Activated naive CD4-positive, alpha-beta T cell treated with anti-CD3 and anti-CD28 coated beads for 36 hours (primary cell): ENCODE results near the gene RGS11. TPM values are rescaled to one million over a fixed set of nuclear protein-coding genes. Genes with fewer than 3 reads are reported as not detected.
"Not testable (repeated sequence)": the region's sequence is repeated elsewhere in the genome, so short reads cannot be mapped to it uniquely, and the experiment has no call there.

Experiments used
- CTCF ChIA-PET: fragments of 350-600 bp; sonication (Branson Sonifier 250); formaldehyde crosslinking; loops from one replicate; lab custom pipeline; 2021; ENCODE audit warnings: antibody characterized with exemption; lab: Charles Lee
- DNase-seq: peaks from one replicate; pipeline ENCODE4 v3.0.0-alpha.2; 2020
- H3K27ac Mint-ChIP-seq: one replicate; pipeline ENCODE4 v1.8.0; 2021; ENCODE audit warnings: mild to moderate bottlenecking, mixed read lengths
- H3K27me3 Mint-ChIP-seq: one replicate; pipeline ENCODE4 v1.8.0; 2021; ENCODE audit warnings: low read depth, mixed read lengths
- H3K36me3 Mint-ChIP-seq: one replicate; pipeline ENCODE4 v1.8.0; 2021; ENCODE audit warnings: low read depth, mixed read lengths
- H3K4me1 Mint-ChIP-seq: one replicate; pipeline ENCODE4 v1.8.0; 2021; ENCODE audit warnings: low read depth, mixed read lengths
- H3K4me3 Mint-ChIP-seq: one replicate; pipeline ENCODE4 v1.8.0; 2021; ENCODE audit warnings: mild to moderate bottlenecking, moderate library complexity, mixed read lengths
- H3K9me3 Mint-ChIP-seq: one replicate; pipeline ENCODE4 v1.8.0; 2021; ENCODE audit warnings: mixed read lengths
- intact Hi-C: fragments of 100-400 bp; cut with micrococcal nuclease; formaldehyde crosslinking; loops from one replicate; pipeline ENCODE4 v1.15.1; 2023
- total RNA-seq, 2 experiments: library from RNA; stranded (reverse); gene quantifications; one replicate each; pipeline ENCODE4 v1.2.3, GENCODE V29; 2021

Gene RGS11
- total RNA-seq, 2 experiments from 2014 or later: 0.10 TPM; not detected in 1

DNA sequence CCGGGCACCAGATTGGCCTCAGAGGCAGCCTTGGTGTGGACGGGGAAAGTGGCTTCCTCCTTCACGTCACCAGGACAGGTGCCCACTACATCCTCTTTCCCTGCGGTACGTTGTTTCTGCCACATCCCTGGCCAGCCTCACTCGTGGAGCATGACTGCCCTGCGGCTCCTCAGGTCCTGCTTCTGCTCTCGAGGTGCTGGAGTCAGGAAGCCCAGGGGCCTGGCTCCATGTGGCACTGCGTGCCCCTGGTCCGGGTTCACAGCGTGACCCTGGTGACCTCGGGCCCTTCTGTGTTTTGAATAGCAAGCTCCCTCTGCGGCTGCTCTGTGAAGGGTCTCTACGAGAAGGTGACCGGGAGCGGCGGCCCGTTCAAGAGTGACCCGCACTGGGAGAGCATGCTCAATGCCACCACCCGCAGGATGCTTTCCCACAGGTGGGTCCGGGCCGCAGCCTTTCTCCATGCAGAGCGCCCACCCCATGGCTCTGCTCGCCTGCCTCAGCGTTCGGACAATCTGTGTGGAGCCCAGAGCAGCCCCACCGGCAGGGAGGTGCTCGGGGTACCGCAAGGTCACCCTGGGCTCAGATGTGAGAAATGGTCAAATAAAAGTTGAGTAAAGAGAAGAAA lies 13.5 kb downstream of the RGS11 start:
- intact Hi-C loops: no loop called here
- H3K4me1 Mint-ChIP-seq: no peaks in the 10 kb centered on the region
- H3K27me3 Mint-ChIP-seq: no peaks in the 10 kb centered on the region
- H3K4me3 Mint-ChIP-seq: no peak overlapping the region
- H3K36me3 Mint-ChIP-seq: peaks cover 4% of the 10 kb centered on the region
- no peak for DNase-seq
- CTCF ChIA-PET: no interaction called here
- H3K27ac Mint-ChIP-seq: no peak overlapping the region
- no peaks in the 10 kb centered on the region for H3K9me3 Mint-ChIP-seq

GRCh38 chr16:261031-261691 lies 14.6 kb downstream of the RGS11 start:
- H3K36me3 Mint-ChIP-seq: peaks cover 4% of the 10 kb centered on the region
- intact Hi-C loops: no loop called here
- no peaks in the 10 kb centered on the region for H3K27me3 Mint-ChIP-seq
- H3K9me3 Mint-ChIP-seq: no peaks in the 10 kb centered on the region
- H3K4me1 Mint-ChIP-seq: no peaks in the 10 kb centered on the region
- CTCF ChIA-PET: no interaction called here
- no peak overlapping the region for H3K4me3 Mint-ChIP-seq
- DNase-seq: no peak
- H3K27ac Mint-ChIP-seq: no peak overlapping the region

GRCh38 chr16:260326-260725 lies 15.4 kb downstream of the RGS11 start:
- H3K4me1 Mint-ChIP-seq: peaks cover 3% of the 10 kb centered on the region
- CTCF ChIA-PET: no interaction called here
- intact Hi-C loops: no loop called here
- no peaks in the 10 kb centered on the region for H3K9me3 Mint-ChIP-seq
- peaks cover 4% of the 10 kb centered on the region for H3K36me3 Mint-ChIP-seq
- H3K27ac Mint-ChIP-seq: no peak overlapping the region
- DNase-seq: no peak
- H3K4me3 Mint-ChIP-seq: no peak overlapping the region
- no peaks in the 10 kb centered on the region for H3K27me3 Mint-ChIP-seq

- CTCF ChIA-PET: no interaction called here
- Mint-ChIP-seq H3K27me3 (no peaks in the 10 kb centered on the region), H3K9me3 (no peaks in the 10 kb centered on the region), H3K4me3 (no peak overlapping the region), H3K27ac (no peak overlapping the region), H3K4me1 (peaks cover 4% of the 10 kb centered on the region), H3K36me3 (peaks cover 5% of the 10 kb centered on the region)
- intact Hi-C loops: no loop called here
- no peak for DNase-seq
These were observed 15.9 kb downstream of the RGS11 start for GRCh38 chr16:259814-260253.

- CTCF ChIA-PET: no interaction called here
- H3K4me3 Mint-ChIP-seq: no peak overlapping the region
- no peaks in the 10 kb centered on the region for H3K27me3 Mint-ChIP-seq
- no peaks in the 10 kb centered on the region for H3K9me3 Mint-ChIP-seq
- peaks cover 5% of the 10 kb centered on the region for H3K36me3 Mint-ChIP-seq
- no peak for DNase-seq
- no peak overlapping the region for H3K27ac Mint-ChIP-seq
- intact Hi-C loops: no loop called here
- peaks cover 4% of the 10 kb centered on the region for H3K4me1 Mint-ChIP-seq
These were observed 16.5 kb downstream of the RGS11 start for GRCh38 chr16:259226-259625.

DNA sequence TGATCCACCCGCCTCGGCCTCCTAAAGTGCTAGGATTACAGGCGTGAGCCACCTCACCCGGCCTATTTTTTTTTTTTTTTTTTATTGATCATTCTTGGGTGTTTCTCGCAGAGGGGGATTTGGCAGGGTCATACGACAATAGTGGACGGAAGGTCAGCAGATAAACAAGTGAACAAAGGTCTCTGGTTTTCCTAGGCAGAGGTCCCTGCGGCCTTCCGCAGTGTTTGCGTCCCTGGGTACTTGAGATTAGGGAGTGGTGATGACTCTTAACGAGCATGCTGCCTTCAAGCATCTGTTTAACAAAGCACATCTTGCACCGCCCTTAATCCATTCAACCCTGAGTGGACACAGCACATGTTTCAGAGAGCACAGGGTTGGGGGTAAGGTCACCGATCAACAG lies 17.7 kb downstream of the RGS11 start:
- CTCF ChIA-PET, H3K36me3 Mint-ChIP-seq, H3K9me3 Mint-ChIP-seq, DNase-seq, intact Hi-C loops, H3K27me3 Mint-ChIP-seq, H3K4me3 Mint-ChIP-seq, H3K27ac Mint-ChIP-seq: not testable (repeated sequence)
- H3K4me1 Mint-ChIP-seq: peaks cover 11% of the 10 kb centered on the region

GRCh38 chr16:255183-255582 lies 20.6 kb downstream of the RGS11 start:
- intact Hi-C loops: no loop called here
- H3K27ac Mint-ChIP-seq: no peak overlapping the region
- peaks cover 19% of the 10 kb centered on the region for H3K4me1 Mint-ChIP-seq
- no peaks in the 10 kb centered on the region for H3K27me3 Mint-ChIP-seq
- CTCF ChIA-PET: interaction anchor here (1.8 kb wide), 1 partner anchor 107 kb away, joined by 6 read pairs; no protein-coding TSS in a partner anchor
- H3K9me3 Mint-ChIP-seq: no peaks in the 10 kb centered on the region
- no peak overlapping the region for H3K4me3 Mint-ChIP-seq
- H3K36me3 Mint-ChIP-seq: peaks cover 9% of the 10 kb centered on the region
- no peak for DNase-seq

DNA sequence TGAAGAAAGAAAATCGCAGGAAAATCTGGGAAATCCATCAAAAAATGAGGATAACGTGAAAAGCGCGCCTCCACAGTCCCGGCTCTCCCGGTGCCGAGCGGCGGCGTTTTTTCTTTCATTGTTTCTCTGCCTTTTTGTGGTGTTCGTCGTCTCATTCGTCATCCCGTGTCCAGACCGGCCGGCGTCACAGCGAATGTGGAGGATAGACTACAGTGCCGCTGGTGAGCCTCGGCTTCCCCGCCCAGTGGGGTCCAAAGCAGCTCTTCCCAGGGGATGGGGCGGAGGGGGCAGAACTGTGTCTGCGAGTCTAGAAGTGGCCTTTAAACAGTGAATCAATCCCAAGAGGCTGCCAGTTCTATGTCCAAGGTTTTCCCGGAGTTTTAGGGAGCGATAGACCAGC lies 21.3 kb downstream of the RGS11 start:
- H3K4me3 Mint-ChIP-seq: no peak overlapping the region
- CTCF ChIA-PET: interaction anchor here (1.8 to 2.2 kb wide), 2 partner anchors 20 to 107 kb away, joined by 6 to 8 read pairs; partner anchors contain the start of gene FAM234A
- intact Hi-C loops: loop anchor here (5.0 kb wide), 1 partner anchor 98 kb away; the partner anchor contains the start of gene AXIN1
- H3K4me1 Mint-ChIP-seq: peaks cover 19% of the 10 kb centered on the region
- no peaks in the 10 kb centered on the region for H3K27me3 Mint-ChIP-seq
- no peak for DNase-seq
- no peak overlapping the region for H3K27ac Mint-ChIP-seq
- H3K36me3 Mint-ChIP-seq: peaks cover 9% of the 10 kb centered on the region
- H3K9me3 Mint-ChIP-seq: no peaks in the 10 kb centered on the region

DNA sequence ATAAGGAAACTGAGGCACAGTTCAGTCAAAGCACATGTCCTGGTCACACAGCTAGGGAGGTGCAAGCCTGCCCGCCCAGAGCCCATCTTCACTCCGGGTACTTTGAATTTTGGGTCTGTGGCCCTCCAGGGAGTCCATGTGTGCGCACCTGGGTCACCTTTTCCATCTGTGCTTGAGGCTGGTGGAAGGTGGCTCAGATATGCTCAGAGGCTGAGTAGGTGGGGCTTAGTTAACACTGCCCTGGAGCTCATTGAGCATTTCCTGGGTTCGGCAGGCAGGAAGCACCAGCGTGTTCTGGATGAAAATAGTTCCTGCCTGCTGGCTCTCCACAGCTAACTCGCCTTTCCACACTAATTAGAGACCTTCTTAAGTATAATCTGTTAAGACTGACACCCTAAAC lies 21.9 kb downstream of the RGS11 start:
- H3K9me3 Mint-ChIP-seq: no peaks in the 10 kb centered on the region
- CTCF ChIA-PET: interaction anchor here (1.2 to 2.2 kb wide), 3 partner anchors 18 to 108 kb away, joined by 3 to 8 read pairs (median 6); partner anchors contain the start of gene FAM234A
- intact Hi-C loops: loop anchor here (5.0 kb wide), 1 partner anchor 98 kb away; the partner anchor contains the start of gene AXIN1

DNA sequence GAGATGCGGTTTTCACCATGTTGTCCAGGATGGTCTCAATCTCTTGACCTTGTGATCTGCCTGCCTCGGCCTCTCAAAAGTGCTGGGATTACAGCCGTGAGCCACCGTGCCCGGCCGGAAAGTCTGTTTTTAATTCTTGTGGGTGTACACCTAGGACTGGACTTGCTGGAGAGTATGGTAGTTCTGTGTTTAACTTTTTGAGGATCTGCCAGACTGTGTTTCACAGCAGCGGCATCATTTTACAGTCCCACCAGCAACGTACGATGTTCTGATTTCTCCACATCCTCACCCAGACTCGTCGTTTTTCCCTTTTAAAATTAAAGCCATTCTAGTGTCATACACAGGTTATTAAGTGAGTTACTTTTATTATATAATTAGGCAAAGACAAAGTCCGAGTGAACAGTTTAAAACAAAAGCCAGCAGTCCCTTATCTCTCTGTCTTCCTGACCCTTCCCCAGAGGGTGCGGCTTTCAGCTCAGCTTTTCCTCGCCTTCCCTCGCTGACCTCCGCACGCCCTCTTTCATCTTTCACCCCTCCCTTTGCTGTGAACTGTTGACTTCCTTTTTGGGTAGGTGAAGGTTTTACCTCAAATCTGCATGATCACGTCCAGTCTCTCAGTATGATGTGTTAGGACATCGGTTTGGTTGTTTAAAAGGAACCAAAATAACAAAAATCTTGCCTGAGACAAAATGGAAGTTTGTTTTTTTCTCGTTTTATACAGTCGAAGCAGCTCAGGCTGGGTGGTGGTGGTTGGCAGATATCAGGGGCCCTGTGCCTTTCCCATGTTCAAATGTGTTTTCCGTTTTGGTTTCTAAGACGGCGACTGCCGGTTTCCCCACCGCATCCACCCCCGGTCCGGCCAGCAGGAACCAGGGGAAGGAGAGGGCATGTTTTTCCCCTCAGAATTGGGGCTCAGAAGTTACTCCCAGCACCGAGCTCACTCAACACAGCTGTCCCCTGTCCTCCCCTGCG lies 23.1 kb downstream of the RGS11 start:
- H3K4me1 Mint-ChIP-seq: peaks cover 19% of the 10 kb centered on the region
- H3K4me3 Mint-ChIP-seq: peak overlapping the region; percentile 57
- H3K9me3 Mint-ChIP-seq: no peaks in the 10 kb centered on the region
- intact Hi-C loops: loop anchor here (1.0 to 5.0 kb wide), 2 partner anchors 17 to 100 kb away; partner anchors contain the start of gene AXIN1
- peak; percentile 51 for DNase-seq
- CTCF ChIA-PET: interaction anchor here (1.2 to 2.2 kb wide), 2 partner anchors 17 to 18 kb away, joined by 3 to 8 read pairs; partner anchors contain the start of gene FAM234A
- H3K27ac Mint-ChIP-seq: peak overlapping the region; percentile 50
- H3K27me3 Mint-ChIP-seq: no peaks in the 10 kb centered on the region
- H3K36me3 Mint-ChIP-seq: peaks cover 9% of the 10 kb centered on the region

More for the DNA sequence above, 21.9 kb downstream of the RGS11 start:
- no peaks in the 10 kb centered on the region for H3K27me3 Mint-ChIP-seq
- no peak overlapping the region for H3K4me3 Mint-ChIP-seq
- peaks cover 19% of the 10 kb centered on the region for H3K4me1 Mint-ChIP-seq
- DNase-seq: peak; percentile 14
- H3K27ac Mint-ChIP-seq: peak overlapping the region; percentile 36
- peaks cover 9% of the 10 kb centered on the region for H3K36me3 Mint-ChIP-seq

DNA sequence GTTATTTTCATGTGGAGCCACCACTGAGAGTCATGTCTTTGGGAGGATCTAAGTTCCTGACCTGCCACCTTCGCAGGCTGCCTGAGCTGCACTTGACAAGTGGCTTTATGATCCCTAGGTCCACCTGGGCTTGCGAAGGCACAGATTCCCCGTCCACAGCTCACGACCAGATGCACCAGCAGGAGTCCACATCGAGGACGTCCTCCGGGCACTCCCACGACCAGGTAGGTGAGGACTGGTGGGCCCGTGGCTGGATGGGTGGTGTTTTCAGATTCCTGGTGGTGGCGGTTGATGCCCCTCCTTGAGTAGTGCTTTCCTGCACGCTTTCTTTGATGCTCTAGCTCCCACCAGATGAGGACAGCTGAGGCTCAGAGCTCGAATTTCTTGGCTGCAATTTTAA lies 26.3 kb downstream of the RGS11 start:
- Mint-ChIP-seq H3K4me3 (no peak overlapping the region), H3K9me3 (no peaks in the 10 kb centered on the region), H3K36me3 (peaks cover 7% of the 10 kb centered on the region), H3K27ac (no peak overlapping the region), H3K27me3 (no peaks in the 10 kb centered on the region), H3K4me1 (peaks cover 14% of the 10 kb centered on the region)
- CTCF ChIA-PET: no interaction called here
- intact Hi-C loops: no loop called here
- DNase-seq: no peak

GRCh38 chr16:247027-247426 lies 28.7 kb downstream of the RGS11 start:
- no peak overlapping the region for H3K4me3 Mint-ChIP-seq
- intact Hi-C loops: no loop called here
- peaks cover 4% of the 10 kb centered on the region for H3K36me3 Mint-ChIP-seq
- H3K27ac Mint-ChIP-seq: no peak overlapping the region
- no peaks in the 10 kb centered on the region for H3K27me3 Mint-ChIP-seq
- CTCF ChIA-PET: no interaction called here
- H3K9me3 Mint-ChIP-seq: no peaks in the 10 kb centered on the region
- no peak for DNase-seq
- H3K4me1 Mint-ChIP-seq: peaks cover 1% of the 10 kb centered on the region
